Gastrocnemius medialis (tissue), 4 donors: Measurements from ENCODE around the gene RIMBP2. TPM values are rescaled to one million over a fixed set of nuclear protein-coding genes. Genes with fewer than 3 reads are reported as not detected.

ENCODE experiments used
- ATAC-seq, 2 donors: fragments of 150-250 bp; one replicate each; pipeline ENCODE4 v1.9.1; 2016
- DNase-seq, 2 donors: peaks; one replicate each; pipeline ENCODE4 v3.0.0-alpha.2; 2019
- H3K27ac ChIP-seq, 4 donors: fragments of 200-600 bp; sonication (generic); 1 replicate in 1 of 4; 2 replicates in 3 of 4; pipeline ENCODE4 v1.5.1; 2016 to 2018; ENCODE audit warnings: mild to moderate bottlenecking in 2 of 4, moderate library complexity in 1 of 4
- H3K27me3 ChIP-seq, 3 donors: fragments of 200-600 bp; sonication (generic) in 2 of 3; 1 replicate in 1 of 3; 2 replicates in 2 of 3; pipeline versions ENCODE4 v1.5.1 to v1.6.0; 2016 to 2019; ENCODE audit warnings: mild to moderate bottlenecking in 1 of 3, moderate library complexity in 1 of 3
- H3K36me3 ChIP-seq, 2 donors: fragments of 200-600 bp; sonication (generic) in 1 of 2; one replicate each; pipeline ENCODE4 v1.5.1; 2017 to 2018
- H3K4me1 ChIP-seq, 2 donors: fragments of 200-600 bp; sonication (generic) in 1 of 2; one replicate each; pipeline ENCODE4 v1.5.1; 2016 to 2017; ENCODE audit warnings: mild to moderate bottlenecking in 2 of 2
- H3K4me3 ChIP-seq, 4 donors: fragments of 200-600 bp; sonication (generic) in 3 of 4; 1 replicate in 1 of 4; 2 replicates in 3 of 4; pipeline ENCODE4 v1.5.1; 2016 to 2019; ENCODE audit warnings: mild to moderate bottlenecking in 2 of 4
- H3K9me3 ChIP-seq, 3 donors: fragments of 200-600 bp; sonication (generic) in 2 of 3; 1 replicate in 1 of 3; 2 replicates in 2 of 3; pipeline ENCODE4 v1.5.1; 2016 to 2019
- POLR2A ChIP-seq, 2 donors: fragments of 450-650 bp; IDR thresholded peaks; one replicate each; pipeline ENCODE4 v1.6.1; 2017; ENCODE audit warnings: antibody characterized with exemption in 2 of 2, mild to moderate bottlenecking in 2 of 2, moderate library complexity in 2 of 2
- in situ Hi-C, 4 donors: fragments of 200-750 bp; cut with MboI; loops; one replicate each; pipeline versions ENCODE4 v1.15.0 to v1.8.0; 2017; ENCODE audit warnings: low sequenced_read_pairs in 4 of 4
- intact Hi-C: fragments of 100-400 bp; cut with DNase I; formaldehyde crosslinking; loops from one replicate; pipeline ENCODE4 v1.15.1; 2023; ENCODE audit warnings: low total_unique reads
- total RNA-seq, 4 donors: library from RNA; depleted of rRNA; stranded (reverse); fragments of >200 nt; gene quantifications; one replicate each; pipeline versions ENCODE4 v1.1.0 to v1.2.3, GENCODE V29; 2016
- TF ChIP-seq, protein P1 (sequence below), 5 experiments: fragments of 450-650 bp in 3 of 5; fragments of 200-600 bp in 2 of 5; sonication (generic) in 2 of 5; IDR thresholded peaks in 4 of 5; conservative IDR thresholded peaks in 1 of 5; 1 replicate in 4 of 5; 2 replicates in 1 of 5; pipeline ENCODE4 v1.5.1; 2016 to 2019; ENCODE audit warnings: antibody characterized with exemption in 5 of 5, mild to moderate bottlenecking in 3 of 5, moderate library complexity in 3 of 5

RIMBP2 gene
- total RNA-seq, 4 donors from 2014 or later, result 0.76 to 2.2 (median 1.2) TPM; not detected in 1

DNA sequence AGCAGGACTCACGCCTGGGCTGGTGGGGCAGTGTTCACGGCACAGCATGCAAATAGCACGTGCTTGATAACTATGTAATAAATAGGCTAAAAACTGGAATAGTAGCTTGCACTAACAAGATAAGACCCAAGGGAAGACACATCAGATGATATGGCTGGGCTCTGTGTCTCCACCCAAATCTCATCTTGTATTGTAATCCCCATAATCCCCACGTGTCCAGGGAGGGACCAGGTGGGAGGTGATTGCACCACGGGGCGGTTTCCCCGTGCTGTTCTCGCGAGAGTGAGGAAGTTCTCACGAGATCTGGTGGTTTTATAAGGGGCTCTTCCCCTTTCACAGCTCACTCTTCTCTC is 46.9 kb downstream of the RIMBP2 start:
- no peaks in the 10 kb centered on the region for H3K4me1 ChIP-seq
- intact Hi-C loops (no loop called here), in situ Hi-C loops (no loop called here)
- H3K9me3 ChIP-seq, result no peaks in the 10 kb centered on the region
- H3K36me3 ChIP-seq, result no peaks in the 10 kb centered on the region
- no peaks in the 10 kb centered on the region for H3K27me3 ChIP-seq
- no peak for ATAC-seq
- no peak overlapping the region for H3K4me3 ChIP-seq
- TF ChIP-seq, protein P1, sequence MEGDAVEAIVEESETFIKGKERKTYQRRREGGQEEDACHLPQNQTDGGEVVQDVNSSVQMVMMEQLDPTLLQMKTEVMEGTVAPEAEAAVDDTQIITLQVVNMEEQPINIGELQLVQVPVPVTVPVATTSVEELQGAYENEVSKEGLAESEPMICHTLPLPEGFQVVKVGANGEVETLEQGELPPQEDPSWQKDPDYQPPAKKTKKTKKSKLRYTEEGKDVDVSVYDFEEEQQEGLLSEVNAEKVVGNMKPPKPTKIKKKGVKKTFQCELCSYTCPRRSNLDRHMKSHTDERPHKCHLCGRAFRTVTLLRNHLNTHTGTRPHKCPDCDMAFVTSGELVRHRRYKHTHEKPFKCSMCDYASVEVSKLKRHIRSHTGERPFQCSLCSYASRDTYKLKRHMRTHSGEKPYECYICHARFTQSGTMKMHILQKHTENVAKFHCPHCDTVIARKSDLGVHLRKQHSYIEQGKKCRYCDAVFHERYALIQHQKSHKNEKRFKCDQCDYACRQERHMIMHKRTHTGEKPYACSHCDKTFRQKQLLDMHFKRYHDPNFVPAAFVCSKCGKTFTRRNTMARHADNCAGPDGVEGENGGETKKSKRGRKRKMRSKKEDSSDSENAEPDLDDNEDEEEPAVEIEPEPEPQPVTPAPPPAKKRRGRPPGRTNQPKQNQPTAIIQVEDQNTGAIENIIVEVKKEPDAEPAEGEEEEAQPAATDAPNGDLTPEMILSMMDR (IDR thresholded peaks at IDR 0.05 in 4 of 5, conservative IDR thresholded peaks at IDR 0.05 in 1 of 5), result no peak
- TF ChIP-seq POLR2A (IDR thresholded peaks at IDR 0.05), result no peak
- no peak for DNase-seq
- H3K27ac ChIP-seq, result no peak overlapping the region

DNA sequence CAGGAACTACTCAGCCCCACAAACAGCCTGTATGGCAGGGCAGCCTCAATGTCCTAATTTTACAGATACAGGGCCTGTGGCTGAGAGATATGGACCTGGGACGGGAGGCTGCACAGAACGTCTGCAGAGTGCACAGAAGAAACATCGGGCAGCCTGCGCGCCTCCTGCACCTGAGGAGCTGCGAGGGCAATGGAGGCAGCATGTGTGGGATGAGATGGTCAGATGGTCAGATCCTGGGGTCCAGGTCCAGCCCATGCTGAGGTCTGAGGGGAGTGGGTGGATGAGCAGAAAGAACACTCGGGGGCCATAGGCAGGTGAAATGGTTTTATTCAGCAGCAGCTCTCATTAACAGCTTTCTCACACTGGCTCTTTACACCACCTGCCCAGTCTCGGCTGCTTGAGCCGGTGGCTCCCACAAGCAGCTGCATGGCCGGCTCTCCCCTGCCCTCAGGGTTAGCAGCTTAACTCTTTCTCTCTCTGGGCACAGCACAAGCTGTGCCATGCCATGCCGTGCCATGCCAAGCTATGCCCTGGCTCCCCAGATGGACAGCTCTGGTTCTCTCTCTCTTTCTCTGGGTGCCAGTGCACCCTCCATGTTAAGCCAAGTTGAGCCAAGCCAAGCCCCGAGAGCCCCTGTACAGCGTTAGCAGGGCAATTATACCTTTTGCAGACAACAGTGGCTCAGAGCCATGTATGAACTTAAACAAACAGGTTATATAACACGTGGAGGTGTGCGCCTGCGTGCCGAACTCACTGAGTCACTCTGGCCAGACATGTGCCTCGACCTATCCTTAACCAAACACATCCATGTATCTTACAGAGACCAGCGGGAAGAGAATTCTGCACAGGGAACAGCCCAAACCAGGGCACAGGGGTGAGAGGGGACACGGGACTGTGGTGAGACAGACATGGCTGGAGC is 47.6 kb downstream of the RIMBP2 start:
- intact Hi-C loops (no loop called here), in situ Hi-C loops (no loop called here)
- Histone ChIP-seq H3K4me3 (no peak overlapping the region), H3K9me3 (no peaks in the 10 kb centered on the region), H3K27me3 (no peaks in the 10 kb centered on the region), H3K36me3 (no peaks in the 10 kb centered on the region), H3K4me1 (no peaks in the 10 kb centered on the region), H3K27ac (no peak overlapping the region)
- ATAC-seq, result no peak
- no peak for DNase-seq
- no peak for TF ChIP-seq POLR2A (IDR thresholded peaks at IDR 0.05)
- TF ChIP-seq, protein P1 (IDR thresholded peaks at IDR 0.05 in 4 of 5, conservative IDR thresholded peaks at IDR 0.05 in 1 of 5), result no peak

DNA sequence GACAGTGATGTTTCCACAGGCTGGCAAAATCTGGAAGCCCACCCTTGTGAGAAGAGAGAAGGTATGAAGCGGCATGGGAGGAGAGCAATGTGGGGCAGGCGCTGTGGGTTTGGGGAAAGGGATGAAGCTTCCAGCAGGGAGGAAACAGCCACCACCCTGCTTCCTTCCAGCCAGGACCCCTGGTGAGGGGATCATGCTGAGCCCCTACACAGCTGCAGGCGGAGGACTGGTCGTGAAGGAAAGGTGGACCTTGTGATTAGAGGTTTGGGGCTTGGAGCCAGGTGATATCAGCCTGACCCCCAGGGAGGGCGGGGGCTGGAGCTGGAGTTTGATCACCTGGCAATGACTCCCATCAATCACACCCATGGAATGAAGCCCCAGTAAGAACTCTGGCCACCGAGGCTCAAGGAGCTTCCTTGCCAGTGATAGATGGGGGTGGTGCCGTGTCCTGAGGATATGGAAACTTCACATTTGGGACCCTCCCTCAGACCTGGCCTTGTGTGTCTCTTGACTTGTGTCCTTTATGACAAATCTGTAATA is 48.6 kb downstream of the RIMBP2 start:
- Histone ChIP-seq H3K9me3 (no peaks in the 10 kb centered on the region), H3K4me3 (no peak overlapping the region), H3K27me3 (no peaks in the 10 kb centered on the region), H3K27ac (no peak overlapping the region), H3K4me1 (no peaks in the 10 kb centered on the region), H3K36me3 (no peaks in the 10 kb centered on the region)
- intact Hi-C loops, result no loop called here
- in situ Hi-C loops, result no loop called here
- DNase-seq, result no peak
- ATAC-seq, result no peak
- TF ChIP-seq, protein P1 (IDR thresholded peaks at IDR 0.05 in 4 of 5, conservative IDR thresholded peaks at IDR 0.05 in 1 of 5), result no peak
- no peak for TF ChIP-seq POLR2A (IDR thresholded peaks at IDR 0.05)

DNA sequence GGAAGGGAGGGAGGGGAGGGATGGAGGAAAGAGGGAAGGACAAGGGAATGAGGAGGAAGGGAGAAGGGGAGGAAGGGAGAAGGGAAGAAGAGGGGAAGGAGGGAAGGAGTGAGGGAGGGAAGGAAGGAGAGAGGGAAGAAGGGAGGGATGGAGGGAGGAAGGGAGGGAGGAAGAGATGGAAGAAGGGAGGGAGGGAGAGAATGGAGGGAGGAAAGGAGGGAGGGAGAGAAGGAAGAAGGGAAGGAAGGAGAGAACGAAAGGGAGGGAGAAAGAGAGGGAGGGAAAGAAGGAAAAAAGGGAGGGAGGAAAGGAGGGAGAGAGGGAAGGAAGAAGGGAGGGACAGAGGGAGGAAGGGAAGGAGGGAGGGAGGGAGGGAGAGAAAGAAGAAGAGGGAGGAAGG is 49.5 kb downstream of the RIMBP2 start:
- Histone ChIP-seq H3K36me3 (no peaks in the 10 kb centered on the region), H3K9me3 (no peaks in the 10 kb centered on the region), H3K27me3 (no peaks in the 10 kb centered on the region), H3K4me3 (no peak overlapping the region), H3K4me1 (no peaks in the 10 kb centered on the region), H3K27ac (no peak overlapping the region)
- DNase-seq (no peak), ATAC-seq (no peak)
- intact Hi-C loops, result no loop called here
- TF ChIP-seq POLR2A (IDR thresholded peaks at IDR 0.05), result no peak
- TF ChIP-seq, protein P1 (IDR thresholded peaks at IDR 0.05 in 4 of 5, conservative IDR thresholded peaks at IDR 0.05 in 1 of 5), result no peak
- in situ Hi-C loops, result no loop called here
